Effector memory CD8-positive, alpha-beta T cell (primary cell): ENCODE measurements around the gene PPP4R2.
"Not testable (repeated sequence)": the region's sequence is repeated elsewhere in the genome, so short reads cannot be mapped to it uniquely, and the experiment has no call there.

Source experiments
- ATAC-seq: fragments of 150-1000 bp; cut with Tn5 transposase; replicated peaks from 2 replicates; pipeline ENCODE4 v1.10.0; 2021; ENCODE audit warnings: mild to moderate bottlenecking, moderate library complexity
- DNase-seq, 3 experiments: peaks; one replicate each; pipeline ENCODE4 v3.0.0; 2021
- H3K27ac Mint-ChIP-seq, 2 donors: one replicate each; pipeline ENCODE4 v1.8.0; 2022; ENCODE audit warnings: mild to moderate bottlenecking in 2 of 2, mixed read lengths in 2 of 2, moderate library complexity in 2 of 2
- H3K27me3 Mint-ChIP-seq, 2 donors: one replicate each; pipeline ENCODE4 v1.8.0; 2022; ENCODE audit warnings: mixed read lengths in 2 of 2
- H3K36me3 Mint-ChIP-seq: one replicate; pipeline ENCODE4 v1.8.0; 2022; ENCODE audit warnings: mild to moderate bottlenecking, moderate library complexity, mixed read lengths; ENCODE audit not compliant: insufficient read depth
- H3K4me1 Mint-ChIP-seq, 2 donors: one replicate each; pipeline ENCODE4 v1.8.0; 2022; ENCODE audit warnings: low read depth in 2 of 2, mixed read lengths in 2 of 2
- H3K4me3 Mint-ChIP-seq, 2 donors: one replicate each; pipeline ENCODE4 v1.8.0; 2022; ENCODE audit warnings: mild to moderate bottlenecking in 2 of 2, mixed read lengths in 2 of 2, moderate library complexity in 2 of 2
- H3K9me3 Mint-ChIP-seq, 2 donors: one replicate each; pipeline ENCODE4 v1.8.0; 2022; ENCODE audit warnings: mixed read lengths in 2 of 2

The PPP4R2 gene

GRCh38 chr3:72991522-72991921 lies 5.1 kb upstream of the PPP4R2 start:
- H3K9me3 Mint-ChIP-seq = no peaks in the 10 kb centered on the region
- H3K4me3 Mint-ChIP-seq = no peak overlapping the region
- no peak for DNase-seq
- ATAC-seq = no peak
- peaks cover 2% of the 10 kb centered on the region for H3K36me3 Mint-ChIP-seq
- H3K27ac Mint-ChIP-seq = no peak overlapping the region
- no peaks in the 10 kb centered on the region for H3K4me1 Mint-ChIP-seq
- H3K27me3 Mint-ChIP-seq = no peaks in the 10 kb centered on the region

GRCh38 chr3:72993391-72993790 lies 3.2 kb upstream of the PPP4R2 start:
- ATAC-seq (no peak), DNase-seq (no peak)
- H3K27ac Mint-ChIP-seq = no peak overlapping the region
- no peaks in the 10 kb centered on the region for H3K9me3 Mint-ChIP-seq
- peaks cover 5 to 9% of the 10 kb centered on the region in 2 donors for H3K4me1 Mint-ChIP-seq
- H3K27me3 Mint-ChIP-seq = no peaks in the 10 kb centered on the region
- H3K4me3 Mint-ChIP-seq = no peak overlapping the region
- peaks cover 9% of the 10 kb centered on the region for H3K36me3 Mint-ChIP-seq

DNA sequence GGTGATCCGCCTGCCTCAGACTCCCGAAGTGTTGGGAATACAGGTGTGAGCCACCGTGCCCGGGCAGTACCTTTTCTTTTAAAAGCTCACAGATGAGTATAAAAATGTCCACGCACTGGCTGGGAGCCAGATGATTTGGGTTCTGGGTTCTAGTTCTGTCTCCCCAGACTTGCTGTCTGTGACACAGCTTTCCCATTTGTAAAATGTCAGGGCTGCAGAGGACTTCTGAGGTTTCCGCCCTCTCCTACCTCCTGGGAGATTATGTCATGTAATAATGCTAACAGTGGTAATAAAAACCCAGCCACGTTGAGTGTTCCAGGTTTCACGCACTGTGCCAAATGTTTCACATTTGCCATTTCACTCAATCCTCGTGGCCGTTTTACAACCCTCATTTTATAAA lies 1.3 kb upstream of the PPP4R2 start:
- ATAC-seq (no peak), DNase-seq (no peak)
- Mint-ChIP-seq H3K27ac (no peak overlapping the region), H3K4me1 (peaks cover 20 to 26% of the 10 kb centered on the region in 2 donors), H3K9me3 (no peaks in the 10 kb centered on the region), H3K27me3 (no peaks in the 10 kb centered on the region), H3K36me3 (peaks cover 26% of the 10 kb centered on the region), H3K4me3 (no peak overlapping the region)

- DNase-seq (no peak), ATAC-seq (no peak)
- peaks cover 33% of the 10 kb centered on the region for H3K36me3 Mint-ChIP-seq
- H3K9me3 Mint-ChIP-seq = no peaks in the 10 kb centered on the region
- peak overlapping the region; percentile 32 to 85 for H3K27ac Mint-ChIP-seq
- H3K27me3 Mint-ChIP-seq = no peaks in the 10 kb centered on the region
- H3K4me1 Mint-ChIP-seq = peaks cover 24 to 32% of the 10 kb centered on the region in 2 donors
- peak overlapping the region; percentile 82 to 87 for H3K4me3 Mint-ChIP-seq
These were observed 514 bp upstream of the PPP4R2 start for GRCh38 chr3:72996121-72996472.

- peak; percentile 26 to 40 (median 36) for DNase-seq
- peaks cover 41% of the 10 kb centered on the region for H3K36me3 Mint-ChIP-seq
These were observed 880 bp downstream of the PPP4R2 start for GRCh38 chr3:72997421-72997961.

GRCh38 chr3:72998466-72998865 lies 1.9 kb downstream of the PPP4R2 start:
- Mint-ChIP-seq H3K4me1 (peaks cover 38 to 45% of the 10 kb centered on the region in 2 donors), H3K4me3 (peak overlapping the region; percentile 71 to 87), H3K27me3 (no peaks in the 10 kb centered on the region), H3K9me3 (no peaks in the 10 kb centered on the region), H3K27ac (peak overlapping the region; percentile 32 to 70), H3K36me3 (peaks cover 50% of the 10 kb centered on the region)
- ATAC-seq = no peak
- DNase-seq = no peak

More at GRCh38 chr3:72997421-72997961, 880 bp downstream of the PPP4R2 start:
- Mint-ChIP-seq H3K9me3 (no peaks in the 10 kb centered on the region), H3K27ac (peak overlapping the region; percentile 32 to 85), H3K4me3 (peak overlapping the region; percentile 82 to 87), H3K27me3 (no peaks in the 10 kb centered on the region), H3K4me1 (peaks cover 33 to 41% of the 10 kb centered on the region in 2 donors)
- ATAC-seq = peak; percentile 25

GRCh38 chr3:72999951-73000350 lies 3.3 kb downstream of the PPP4R2 start:
- Mint-ChIP-seq H3K4me3 (peak overlapping the region; percentile 71 to 87), H3K4me1 (peaks cover 47 to 58% of the 10 kb centered on the region in 2 donors), H3K27me3 (no peaks in the 10 kb centered on the region), H3K27ac (peak overlapping the region; percentile 70 to 85), H3K9me3 (no peaks in the 10 kb centered on the region), H3K36me3 (peaks cover 63% of the 10 kb centered on the region)
- ATAC-seq (no peak), DNase-seq (no peak)

- H3K4me1 Mint-ChIP-seq = peaks cover 49 to 75% of the 10 kb centered on the region in 2 donors
- H3K4me3 Mint-ChIP-seq = peak overlapping the region; percentile 45 to 59
- not testable (repeated sequence) for DNase-seq, H3K9me3 Mint-ChIP-seq, H3K27me3 Mint-ChIP-seq, ATAC-seq
- H3K27ac Mint-ChIP-seq = peak overlapping the region in 1 of 2 donors; percentile 81
- peaks cover 83% of the 10 kb centered on the region for H3K36me3 Mint-ChIP-seq
These were observed 6.4 kb downstream of the PPP4R2 start for GRCh38 chr3:73003050-73003449.

DNA sequence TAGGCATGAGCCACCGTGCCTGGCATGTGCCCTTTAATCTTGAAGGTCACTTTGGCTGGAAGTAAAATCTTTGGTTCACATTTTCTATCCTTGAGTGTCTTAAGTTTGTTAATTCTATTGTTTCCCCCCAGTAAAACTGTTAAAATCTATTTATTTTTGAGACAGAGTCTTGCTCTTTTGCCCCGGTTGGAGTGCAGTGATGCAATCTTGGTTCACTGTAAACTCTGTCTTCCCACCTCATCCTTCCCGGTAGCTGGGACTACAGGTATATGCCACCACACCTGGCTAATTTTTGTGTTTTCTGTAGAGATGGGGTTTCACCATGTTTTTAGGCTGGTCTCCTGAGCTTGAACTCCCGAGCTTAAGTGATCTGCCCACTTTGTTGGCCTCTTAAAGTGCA lies 7.7 kb downstream of the PPP4R2 start:
- no peaks in the 10 kb centered on the region for H3K27me3 Mint-ChIP-seq
- no peaks in the 10 kb centered on the region for H3K9me3 Mint-ChIP-seq
- ATAC-seq = no peak
- H3K4me1 Mint-ChIP-seq = peaks cover 54 to 79% of the 10 kb centered on the region in 2 donors
- DNase-seq = no peak
- H3K27ac Mint-ChIP-seq = peak overlapping the region; percentile 60 to 81
- peak overlapping the region; percentile 22 to 62 for H3K4me3 Mint-ChIP-seq
- peaks cover 76% of the 10 kb centered on the region for H3K36me3 Mint-ChIP-seq

DNA sequence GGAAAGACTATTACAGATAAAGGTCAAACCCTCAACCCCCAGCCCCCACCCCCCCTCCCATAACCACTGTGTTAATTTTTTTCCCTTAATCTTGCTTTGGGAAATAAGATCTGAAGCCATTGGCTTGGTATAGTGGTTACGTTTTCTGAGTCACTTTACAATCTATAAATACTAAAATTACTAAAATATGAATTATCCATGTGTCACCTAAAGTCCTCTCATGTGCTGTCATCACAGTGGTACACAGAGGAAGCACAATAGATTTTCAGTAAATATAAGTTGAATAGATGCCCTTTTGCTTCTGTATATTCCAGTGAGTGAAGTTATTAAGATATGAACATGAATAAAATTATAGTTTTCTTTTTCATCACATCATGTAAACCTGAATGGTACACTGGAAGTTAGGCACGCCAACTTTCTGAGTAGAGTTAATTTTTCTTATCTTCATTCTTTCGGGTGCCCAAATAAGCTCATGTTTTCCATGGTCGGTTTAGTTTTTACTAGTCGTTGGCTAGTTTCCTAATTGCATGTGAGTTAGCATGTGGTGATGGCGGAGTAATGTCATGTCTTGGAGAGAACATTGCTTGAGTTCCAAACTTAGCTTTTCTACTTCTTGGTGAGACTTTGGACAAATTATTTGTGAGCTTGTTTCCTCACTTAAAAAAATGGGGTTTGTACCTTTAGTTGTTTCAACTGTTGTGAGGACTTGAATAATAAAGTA lies 11.5 kb downstream of the PPP4R2 start:
- Mint-ChIP-seq H3K27me3 (no peaks in the 10 kb centered on the region), H3K4me1 (peaks cover 60 to 89% of the 10 kb centered on the region in 2 donors), H3K36me3 (peaks cover 52% of the 10 kb centered on the region), H3K27ac (peak overlapping the region in 1 of 2 donors; percentile 26), H3K9me3 (no peaks in the 10 kb centered on the region), H3K4me3 (peak overlapping the region in 1 of 2 donors; percentile 5)
- DNase-seq (no peak), ATAC-seq (no peak)

DNA sequence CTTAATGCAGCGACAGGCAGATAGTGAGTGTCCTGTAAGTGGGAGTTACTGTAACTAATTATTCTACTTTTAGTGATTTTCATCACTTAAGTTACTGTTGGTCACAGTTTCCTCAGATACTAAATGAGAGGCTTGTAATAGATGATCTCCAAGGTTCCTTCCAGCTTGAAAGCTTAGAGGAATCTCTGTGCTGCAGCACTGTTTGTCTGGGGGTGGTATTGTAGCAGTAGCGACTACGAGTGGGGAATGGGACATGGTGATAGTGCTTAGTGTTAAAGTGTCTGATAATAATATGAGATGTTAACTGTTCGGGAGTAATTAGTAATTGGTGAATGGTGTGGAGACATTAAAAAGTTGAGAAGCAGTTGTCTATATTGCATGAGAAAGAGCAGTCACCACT lies 12.4 kb downstream of the PPP4R2 start:
- H3K27me3 Mint-ChIP-seq = no peaks in the 10 kb centered on the region
- DNase-seq = no peak
- H3K36me3 Mint-ChIP-seq = peaks cover 44% of the 10 kb centered on the region
- peak overlapping the region in 1 of 2 donors; percentile 26 for H3K27ac Mint-ChIP-seq
- ATAC-seq = no peak
- H3K4me1 Mint-ChIP-seq = peaks cover 56 to 86% of the 10 kb centered on the region in 2 donors
- H3K4me3 Mint-ChIP-seq = peak overlapping the region in 1 of 2 donors; percentile 5
- H3K9me3 Mint-ChIP-seq = no peaks in the 10 kb centered on the region

DNA sequence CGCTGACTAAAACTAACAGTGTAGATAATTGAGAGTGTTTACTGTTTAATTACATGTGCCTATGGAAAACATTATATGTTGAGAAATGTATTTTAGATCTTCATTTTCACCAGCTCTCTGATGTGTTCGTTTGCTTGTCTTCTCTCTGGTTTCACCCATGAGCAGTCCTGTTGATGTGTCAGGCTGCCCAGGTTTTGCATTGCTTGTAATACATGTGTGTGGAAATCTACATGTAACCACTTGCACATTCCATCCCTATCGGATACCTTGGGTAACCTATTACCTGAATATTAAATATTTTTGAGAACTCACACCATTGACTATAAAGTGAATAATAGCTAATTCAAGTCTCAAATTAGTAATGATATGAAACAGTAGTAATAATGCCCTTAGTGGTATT lies 13.1 kb downstream of the PPP4R2 start:
- peaks cover 48 to 79% of the 10 kb centered on the region in 2 donors for H3K4me1 Mint-ChIP-seq
- no peaks in the 10 kb centered on the region for H3K27me3 Mint-ChIP-seq
- no peaks in the 10 kb centered on the region for H3K9me3 Mint-ChIP-seq
- H3K4me3 Mint-ChIP-seq = peak overlapping the region in 1 of 2 donors; percentile 57
- peak overlapping the region; percentile 26 to 87 for H3K27ac Mint-ChIP-seq
- DNase-seq (no peak), ATAC-seq (no peak)
- peaks cover 42% of the 10 kb centered on the region for H3K36me3 Mint-ChIP-seq

GRCh38 chr3:73010158-73010557 lies 13.5 kb downstream of the PPP4R2 start:
- H3K9me3 Mint-ChIP-seq = no peaks in the 10 kb centered on the region
- peaks cover 48 to 74% of the 10 kb centered on the region in 2 donors for H3K4me1 Mint-ChIP-seq
- H3K27me3 Mint-ChIP-seq = no peaks in the 10 kb centered on the region
- peaks cover 42% of the 10 kb centered on the region for H3K36me3 Mint-ChIP-seq
- DNase-seq (no peak), ATAC-seq (no peak)
- H3K27ac Mint-ChIP-seq = peak overlapping the region; percentile 26 to 87
- H3K4me3 Mint-ChIP-seq = peak overlapping the region; percentile 48 to 57

DNA sequence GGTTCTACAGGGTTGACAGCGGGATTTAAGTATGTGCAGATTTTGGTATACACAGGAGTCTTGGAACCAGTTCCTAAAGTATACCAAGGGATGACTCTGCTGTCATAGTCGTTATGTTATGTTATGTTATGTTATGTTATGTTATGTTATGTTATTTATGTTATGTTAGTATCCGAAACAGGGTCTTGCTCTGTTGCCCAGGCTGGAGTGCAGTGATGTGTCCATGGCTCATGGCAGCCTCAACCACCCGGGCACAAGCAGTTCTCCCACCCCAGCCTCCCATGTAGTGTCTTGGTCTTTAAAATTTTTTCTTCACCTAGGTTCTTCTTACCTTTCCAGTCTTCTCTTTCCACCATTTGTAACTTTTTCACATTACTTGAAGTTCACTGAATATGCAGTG lies 21.7 kb downstream of the PPP4R2 start:
- no peak for DNase-seq
- Mint-ChIP-seq H3K27me3 (no peaks in the 10 kb centered on the region), H3K4me3 (peak overlapping the region in 1 of 2 donors; percentile 3), H3K9me3 (no peaks in the 10 kb centered on the region), H3K36me3 (peaks cover 19% of the 10 kb centered on the region), H3K4me1 (peaks cover 35 to 60% of the 10 kb centered on the region in 2 donors), H3K27ac (peak overlapping the region in 1 of 2 donors; percentile 10)
- no peak for ATAC-seq
